K562 (cell line): ENCODE data around the gene HPCAL1. TPM values are rescaled to one million over a fixed set of nuclear protein-coding genes. Genes with fewer than 3 reads are reported as not detected.

Source experiments
- CREB5 ChIP-seq: fragments of 250-450 bp; sonication (Bioruptor Pico); IDR thresholded peaks from 2 replicates; pipeline ENCODE4 v1.5.0; 2020; ENCODE audit warnings: mild to moderate bottlenecking
- HOXB6 ChIP-seq: fragments of 250-450 bp; sonication (Bioruptor Pico); IDR thresholded peaks from 2 replicates; pipeline ENCODE4 v1.5.1; 2022; ENCODE audit warnings: mild to moderate bottlenecking, borderline replicate concordance
- MBD1 ChIP-seq: fragments of 250-450 bp; sonication (Bioruptor Pico); IDR thresholded peaks from 2 replicates; pipeline ENCODE4 v1.8.0; 2022; ENCODE audit warnings: inconsistent platforms
- MXI1 ChIP-seq: IDR thresholded peaks from 2 replicates; pipeline ENCODE4 v1.6.1; 2011; ENCODE audit warnings: low read depth, mild to moderate bottlenecking, improper control_type of control experiment, low read length
- NEUROD1 ChIP-seq: fragments of 150-350 bp; IDR thresholded peaks from 2 replicates; pipeline ENCODE4 v1.6.1; 2014; ENCODE audit warnings: borderline replicate concordance, low read length, low read depth; ENCODE audit not compliant: partially characterized antibody
- PRMT5 ChIP-seq: sonication (generic); formaldehyde crosslinking; IDR thresholded peaks from 2 replicates; pipeline ENCODE4 v1.5.0; 2020; ENCODE audit warnings: missing genetic modification reagents
- TEAD2 ChIP-seq: fragments of 450-650 bp; IDR thresholded peaks from 2 replicates; pipeline ENCODE4 v1.6.1; 2016; ENCODE audit warnings: missing genetic modification characterization, control low read depth, missing compliant biosample characterization
- TRIM25 ChIP-seq: fragments of 450-650 bp; IDR thresholded peaks from 2 replicates; pipeline ENCODE4 v1.7.0; 2016; ENCODE audit warnings: borderline replicate concordance
- ZBTB1 ChIP-seq: sonication (generic); formaldehyde crosslinking; IDR thresholded peaks from 2 replicates; pipeline ENCODE4 v1.8.1; 2023; ENCODE audit warnings: missing genetic modification reagents, low read depth, mild to moderate bottlenecking, borderline replicate concordance
- ZMIZ1 ChIP-seq, 2 experiments: fragments of 150-350 bp in 1 of 2; IDR thresholded peaks; 2 replicates each; pipeline ENCODE4 v1.6.1; 2012 to 2016; ENCODE audit warnings: low read depth in 2 of 2, low read length in 2 of 2, mild to moderate bottlenecking in 1 of 2, moderate library complexity in 1 of 2
- ZNF277 ChIP-seq: fragments of 250-450 bp; sonication (Bioruptor Pico); IDR thresholded peaks from 2 replicates; pipeline ENCODE4 v1.8.0; 2022; ENCODE audit warnings: inconsistent platforms, mild to moderate bottlenecking, moderate library complexity, borderline replicate concordance
- ZNF282 ChIP-seq: sonication (generic); formaldehyde crosslinking; IDR thresholded peaks from 2 replicates; pipeline ENCODE4 v1.8.1; 2023; ENCODE audit warnings: missing genetic modification reagents
- ZNF707 ChIP-seq: fragments of 250-450 bp; sonication (Bioruptor Pico); conservative IDR thresholded peaks from 2 replicates; pipeline ENCODE4 v1.8.0; 2022; ENCODE audit warnings: inconsistent platforms, mild to moderate bottlenecking, moderate library complexity
- polyA plus RNA-seq, 8 experiments: library from polyadenylated mRNA; depleted of rRNA in 4 of 8; stranded (reverse) in 5 of 8; unstranded in 3 of 8; fragments of >200 nt; fragmentation: Nextera tagmentation in 2 of 8; fragmentation: Illumina TruSeq in 1 of 8; extraction: Ambion mirVana in 2 of 8; extraction: Trizol in 1 of 8; gene quantifications; 2 replicates each; pipeline versions ENCODE4 v1.2.1 to v1.2.3, GENCODE V29; 2011 to 2014; ENCODE audit warnings: inconsistent platforms in 1 of 8, missing spikeins in 1 of 8
- total RNA-seq, 7 experiments: library from RNA; depleted of rRNA in 6 of 7; stranded (reverse); fragments of >200 nt in 6 of 7; fragmentation: Illumina TruSeq in 2 of 7; extraction: Trizol in 2 of 7; gene quantifications; 2 replicates each; pipeline versions ENCODE4 v1.2.1 to v1.2.3, GENCODE V29; 2011 to 2021; ENCODE audit warnings: low replicate concordance in 1 of 7

The HPCAL1 gene
- total and polyA plus RNA-seq, 9 of the 15 experiments (the other 6 are each of a cell fraction or from before 2014, with no cell fraction given), result 2.7 to 65.5 (median 23.9) TPM

- TF ChIP-seq TRIM25 (no peak), ZMIZ1 (IDR thresholded peaks at IDR 0.05; ENCODE audit: low read depth in 2 of 2, low read length in 2 of 2) (peak in 1 of 2 experiments; percentile 79; a peak in 1 of 4 replicates), TEAD2 (tag) (no peak), MBD1 (CRISPR knock-in tag) (no peak), ZNF282 (CRISPR knock-in tag) (no peak), ZNF707 (CRISPR knock-in tag) (no peak), ZBTB1 (CRISPR knock-in tag) (peak; percentile 76; the same call in 1 of the 2 replicates), HOXB6 (no peak), MXI1 (no peak), CREB5 (no peak), PRMT5 (CRISPR knock-in tag) (no peak), NEUROD1 (peak; percentile 77), ZNF277 (CRISPR knock-in tag) (no peak)
These were observed 132.4 kb downstream of the HPCAL1 start (continued) for GRCh38 chr2:10434886-10435819.
